Omental fat pad (tissue), 4 donors: ENCODE measurements around the gene IL1RAPL2. TPM values are rescaled to one million over a fixed set of nuclear protein-coding genes. Genes with fewer than 3 reads are reported as not detected.

ENCODE experiments used
- ATAC-seq: fragments of 150-250 bp; one replicate; pipeline ENCODE4 v1.9.1; 2016; ENCODE audit warnings: mild to moderate bottlenecking, moderate library complexity; ENCODE audit not compliant: low FRiP score
- DNase-seq: peaks from one replicate; pipeline ENCODE4 v3.0.0-alpha.2; 2019; ENCODE audit warnings: low spot score
- total RNA-seq, 4 donors: library from RNA; depleted of rRNA; stranded (reverse); fragments of >200 nt; gene quantifications; one replicate each; pipeline ENCODE4 v1.1.0, GENCODE V29; 2016
- TF ChIP-seq, protein P1 (sequence below), 3 donors: fragments of 450-650 bp; IDR thresholded peaks; one replicate each; pipeline ENCODE4 v1.5.1; 2016 to 2017; ENCODE audit warnings: antibody characterized with exemption in 3 of 3, mild to moderate bottlenecking in 3 of 3, moderate library complexity in 2 of 3

Gene IL1RAPL2
- total RNA-seq, 4 donors from 2014 or later: 0.09 TPM; not detected in 3

- no peak for DNase-seq
- TF ChIP-seq, protein P1, sequence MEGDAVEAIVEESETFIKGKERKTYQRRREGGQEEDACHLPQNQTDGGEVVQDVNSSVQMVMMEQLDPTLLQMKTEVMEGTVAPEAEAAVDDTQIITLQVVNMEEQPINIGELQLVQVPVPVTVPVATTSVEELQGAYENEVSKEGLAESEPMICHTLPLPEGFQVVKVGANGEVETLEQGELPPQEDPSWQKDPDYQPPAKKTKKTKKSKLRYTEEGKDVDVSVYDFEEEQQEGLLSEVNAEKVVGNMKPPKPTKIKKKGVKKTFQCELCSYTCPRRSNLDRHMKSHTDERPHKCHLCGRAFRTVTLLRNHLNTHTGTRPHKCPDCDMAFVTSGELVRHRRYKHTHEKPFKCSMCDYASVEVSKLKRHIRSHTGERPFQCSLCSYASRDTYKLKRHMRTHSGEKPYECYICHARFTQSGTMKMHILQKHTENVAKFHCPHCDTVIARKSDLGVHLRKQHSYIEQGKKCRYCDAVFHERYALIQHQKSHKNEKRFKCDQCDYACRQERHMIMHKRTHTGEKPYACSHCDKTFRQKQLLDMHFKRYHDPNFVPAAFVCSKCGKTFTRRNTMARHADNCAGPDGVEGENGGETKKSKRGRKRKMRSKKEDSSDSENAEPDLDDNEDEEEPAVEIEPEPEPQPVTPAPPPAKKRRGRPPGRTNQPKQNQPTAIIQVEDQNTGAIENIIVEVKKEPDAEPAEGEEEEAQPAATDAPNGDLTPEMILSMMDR (IDR thresholded peaks at IDR 0.05): no peak
- ATAC-seq: no peak
These were observed 699.1 kb downstream of the IL1RAPL2 start for GRCh38 chrX:105265093-105265492.

GRCh38 chrX:105266456-105266855, 700.5 kb downstream of the IL1RAPL2 start:
- TF ChIP-seq, protein P1 (IDR thresholded peaks at IDR 0.05): no peak
- DNase-seq (no peak), ATAC-seq (no peak)

DNA sequence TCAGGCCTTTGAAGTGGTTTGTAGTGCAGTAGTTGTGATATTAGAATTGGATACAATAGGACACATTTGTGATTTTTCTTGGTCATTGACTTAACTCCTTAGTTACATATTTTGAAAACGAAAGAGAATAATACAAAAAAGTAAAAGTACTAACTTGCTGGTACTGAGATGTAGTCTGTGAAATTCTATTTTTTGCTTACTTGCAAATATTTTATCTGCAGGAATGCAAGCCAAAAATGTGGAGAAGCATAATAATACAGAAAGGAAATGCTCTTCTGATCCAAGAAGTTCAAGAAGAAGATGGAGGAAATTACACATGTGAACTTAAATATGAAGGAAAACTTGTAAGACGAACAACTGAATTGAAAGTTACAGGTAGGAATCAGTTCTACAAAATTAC, 701.2 kb downstream of the IL1RAPL2 start:
- no peak for ATAC-seq
- DNase-seq: no peak
- TF ChIP-seq, protein P1 (IDR thresholded peaks at IDR 0.05): no peak

DNA sequence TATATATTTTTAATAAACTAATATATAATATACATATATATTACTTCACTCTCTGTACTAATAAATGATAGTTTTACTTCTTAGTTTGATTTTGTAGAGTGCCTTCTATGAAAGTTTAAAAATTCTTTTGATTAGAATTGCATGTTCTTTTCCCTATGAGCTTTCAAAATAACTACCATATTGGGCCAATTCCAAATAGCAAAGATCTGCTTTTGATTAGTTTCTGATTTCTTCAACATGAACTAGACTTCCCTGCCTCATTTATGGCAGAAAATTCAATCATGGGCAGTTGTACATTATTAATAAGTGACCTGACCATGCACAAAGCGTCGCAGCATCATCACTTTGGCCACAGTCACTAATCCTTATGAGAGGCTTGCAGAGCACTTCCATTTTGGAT, 703.4 kb downstream of the IL1RAPL2 start:
- ATAC-seq: no peak
- TF ChIP-seq, protein P1 (IDR thresholded peaks at IDR 0.05): no peak
- DNase-seq: no peak

DNA sequence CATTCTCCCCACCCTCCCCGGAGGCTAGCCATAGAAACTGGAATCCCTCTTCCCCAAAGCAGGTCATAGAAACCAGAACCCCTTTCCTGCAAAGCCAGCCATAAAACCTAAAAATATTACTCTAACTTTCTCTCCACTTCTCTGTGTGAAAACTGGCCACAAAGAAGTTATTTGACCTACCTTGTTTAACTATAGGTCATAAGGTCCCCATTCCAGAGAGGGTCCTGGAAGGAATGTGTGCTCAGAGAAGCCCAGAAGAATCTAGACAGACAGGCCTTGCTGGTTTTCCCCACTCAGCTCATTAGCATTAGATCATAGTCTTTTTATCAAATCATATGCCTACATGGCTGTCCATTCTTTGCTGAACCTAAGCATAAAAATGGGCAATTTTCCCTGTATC, 707.3 kb downstream of the IL1RAPL2 start:
- TF ChIP-seq, protein P1 (IDR thresholded peaks at IDR 0.05): no peak
- DNase-seq: no peak
- ATAC-seq: no peak

DNA sequence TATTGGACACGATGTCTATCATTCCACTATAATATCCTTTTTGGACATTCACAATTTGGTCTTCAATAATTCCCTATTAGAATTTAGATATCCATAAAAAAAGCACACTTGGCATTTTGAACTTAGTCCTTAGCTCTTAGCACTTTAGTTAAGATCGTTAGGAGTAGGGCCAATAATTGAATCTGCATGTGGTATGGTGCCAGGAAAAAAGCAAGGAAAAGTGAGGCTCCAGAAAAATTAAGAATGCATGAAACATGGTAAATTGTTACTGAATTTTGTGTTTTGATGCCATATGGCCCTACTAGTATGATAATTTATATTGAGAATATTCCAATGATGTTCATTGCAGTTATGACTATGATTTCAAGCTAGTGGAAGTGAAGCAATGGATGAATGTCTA, 708.1 kb downstream of the IL1RAPL2 start:
- ATAC-seq: no peak
- DNase-seq: no peak
- TF ChIP-seq, protein P1 (IDR thresholded peaks at IDR 0.05): no peak

- DNase-seq (no peak), ATAC-seq (no peak)
- TF ChIP-seq, protein P1 (IDR thresholded peaks at IDR 0.05): no peak
These were observed 711.1 kb downstream of the IL1RAPL2 start for GRCh38 chrX:105277132-105277531.
